Stimulated activated CD8-positive, alpha-beta memory T cell treated with anti-CD3 and anti-CD28 coated beads, Interleukin-15, amount 100 ng/mL, for 24 hours (primary cell): Measurements from ENCODE around the gene SPSB2.

Experiments used
- DNase-seq: peaks from one replicate; pipeline ENCODE4 v3.0.0-alpha.2; 2020; ENCODE audit warnings: low read depth

Gene SPSB2

GRCh38 chr12:6832125-6832524 lies 41.0 kb downstream of the SPSB2 start:
- no peak for DNase-seq

GRCh38 chr12:6831450-6831995 lies 41.6 kb downstream of the SPSB2 start:
- DNase-seq = no peak

GRCh38 chr12:6830999-6831398 lies 42.1 kb downstream of the SPSB2 start:
- no peak for DNase-seq

GRCh38 chr12:6830286-6830890 lies 42.7 kb downstream of the SPSB2 start:
- DNase-seq = no peak

- DNase-seq = no peak
Observed at GRCh38 chr12:6829536-6830220, 43.4 kb downstream of the SPSB2 start.

GRCh38 chr12:6828781-6829535 lies 44.1 kb downstream of the SPSB2 start:
- no peak for DNase-seq

GRCh38 chr12:6827982-6828780 lies 44.9 kb downstream of the SPSB2 start, which contains the start of gene P3H3:
P3H3 (plus strand) TSS chr12:6828407; CDS start chr12:6828441, 34 bp downstream.
- no peak for DNase-seq

- DNase-seq = no peak
Observed at GRCh38 chr12:6827437-6827911, 45.6 kb downstream of the SPSB2 start.

- no peak for DNase-seq
Observed at GRCh38 chr12:6826734-6827436, 46.2 kb downstream of the SPSB2 start.

- no peak for DNase-seq
Observed at GRCh38 chr12:6826125-6826733, 46.9 kb downstream of the SPSB2 start.

GRCh38 chr12:6825398-6826124 lies 47.5 kb downstream of the SPSB2 start:
- peak; percentile 63 for DNase-seq

- DNase-seq = no peak
Observed at GRCh38 chr12:6824901-6825381, 48.2 kb downstream of the SPSB2 start.

- DNase-seq = no peak
Observed at GRCh38 chr12:6824085-6824775, 48.9 kb downstream of the SPSB2 start.

GRCh38 chr12:6823182-6824084 lies 49.7 kb downstream of the SPSB2 start:
- DNase-seq = no peak

- DNase-seq = no peak
Observed at GRCh38 chr12:6822426-6823135, 50.5 kb downstream of the SPSB2 start.

GRCh38 chr12:6821591-6822425 lies 51.3 kb downstream of the SPSB2 start, which contains the start of gene GPR162:
GPR162 (plus strand) TSS chr12:6821821; CDS start chr12:6823899, 2,078 bp downstream.
- DNase-seq = no peak
